Skeletal muscle satellite cell (primary cell): ENCODE measurements around the gene ZNF385D. TPM values are rescaled to one million over a fixed set of nuclear protein-coding genes. Genes with fewer than 3 reads are reported as not detected.
A peak's percentile ranks its signal among the peaks of the same experiment; 100 is the strongest.

Experiments
- H3K27me3 ChIP-seq: 2 replicates; pipeline ENCODE4 v1.7.0; 2013; ENCODE audit warnings: low read length; ENCODE audit not compliant: control insufficient read depth, insufficient read depth
- H3K36me3 ChIP-seq: 2 replicates; pipeline ENCODE4 v1.7.0; 2013; ENCODE audit warnings: mild to moderate bottlenecking, control low read depth, low read length; ENCODE audit not compliant: insufficient read depth
- H3K4me1 ChIP-seq: 2 replicates; pipeline ENCODE4 v1.7.0; 2013; ENCODE audit warnings: low read length; ENCODE audit not compliant: control insufficient read depth, insufficient read depth
- H3K4me2 ChIP-seq: 2 replicates; pipeline ENCODE4 v1.7.0; 2013; ENCODE audit warnings: mild to moderate bottlenecking, low read length
- H3K4me3 ChIP-seq: 2 replicates; pipeline ENCODE4 v1.7.0; 2013; ENCODE audit warnings: low read length
- H3K9ac ChIP-seq: 2 replicates; pipeline ENCODE4 v1.7.0; 2013; ENCODE audit warnings: mild to moderate bottlenecking, low read depth, low read length, moderate library complexity
- H3K9me3 ChIP-seq: replicated peaks from 2 replicates; pipeline ENCODE4 v1.7.0; 2013; ENCODE audit warnings: mild to moderate bottlenecking, control low read depth, low read length
- total RNA-seq: library from RNA; depleted of rRNA; stranded (reverse); fragments of >200 nt; gene quantifications from 2 replicates; pipeline ENCODE4 v1.2.3, GENCODE V29; 2012; rRNA removed

The ZNF385D gene
- total RNA-seq, result 5.1 and 6.8 TPM in 2 replicates

- Histone ChIP-seq H3K4me3 (peak within 1 kb of the TSS; percentile 83), H3K4me1 (peaks cover 28% of the 10 kb centered on the region), H3K9ac (peak within 1 kb of the TSS; percentile 79)
Observed at GRCh38 chr3:21750831-21751391, at the start of gene ZNF385D. TSS of gene ZNF385D (minus strand) at chr3:21751210. CDS start at chr3:21750916, 294 bp downstream.

GRCh38 chr3:21798356-21799088 is 47.5 kb upstream of the ZNF385D start:
- Histone ChIP-seq H3K4me2 (no peak overlapping the region), H3K4me1 (no peaks in the 10 kb centered on the region), H3K36me3 (no peaks in the 10 kb centered on the region), H3K9me3 (no peaks in the 10 kb centered on the region), H3K9ac (no peak overlapping the region), H3K27me3 (no peaks in the 10 kb centered on the region), H3K4me3 (no peak overlapping the region)

More at GRCh38 chr3:21750831-21751391, at the start of gene ZNF385D:
- Histone ChIP-seq H3K36me3 (no peaks in the 10 kb centered on the region), H3K4me2 (peak within 1 kb of the TSS; percentile 98), H3K27me3 (no peaks in the 10 kb centered on the region), H3K9me3 (no peaks in the 10 kb centered on the region)

GRCh38 chr3:21795921-21796320 is 44.9 kb upstream of the ZNF385D start:
- H3K9ac ChIP-seq, result no peak overlapping the region
- no peaks in the 10 kb centered on the region for H3K36me3 ChIP-seq
- H3K4me1 ChIP-seq, result no peaks in the 10 kb centered on the region
- no peaks in the 10 kb centered on the region for H3K27me3 ChIP-seq
- no peaks in the 10 kb centered on the region for H3K9me3 ChIP-seq
- no peak overlapping the region for H3K4me2 ChIP-seq
- no peak overlapping the region for H3K4me3 ChIP-seq

GRCh38 chr3:21795152-21795837 is 44.3 kb upstream of the ZNF385D start:
- Histone ChIP-seq H3K9ac (no peak overlapping the region), H3K4me2 (no peak overlapping the region), H3K4me3 (no peak overlapping the region), H3K4me1 (no peaks in the 10 kb centered on the region), H3K36me3 (no peaks in the 10 kb centered on the region), H3K27me3 (no peaks in the 10 kb centered on the region), H3K9me3 (no peaks in the 10 kb centered on the region)

GRCh38 chr3:21794291-21794690 is 43.3 kb upstream of the ZNF385D start:
- no peaks in the 10 kb centered on the region for H3K27me3 ChIP-seq
- H3K4me3 ChIP-seq, result no peak overlapping the region
- H3K4me1 ChIP-seq, result no peaks in the 10 kb centered on the region
- no peaks in the 10 kb centered on the region for H3K9me3 ChIP-seq
- H3K4me2 ChIP-seq, result no peak overlapping the region
- H3K9ac ChIP-seq, result no peak overlapping the region
- no peaks in the 10 kb centered on the region for H3K36me3 ChIP-seq

- H3K9me3 ChIP-seq, result no peaks in the 10 kb centered on the region
- H3K4me2 ChIP-seq, result no peak overlapping the region
- no peak overlapping the region for H3K9ac ChIP-seq
- H3K4me1 ChIP-seq, result no peaks in the 10 kb centered on the region
- H3K4me3 ChIP-seq, result no peak overlapping the region
- H3K27me3 ChIP-seq, result no peaks in the 10 kb centered on the region
- H3K36me3 ChIP-seq, result no peaks in the 10 kb centered on the region
Observed at GRCh38 chr3:21792176-21792575, 41.2 kb upstream of the ZNF385D start.

GRCh38 chr3:21791356-21791755 is 40.3 kb upstream of the ZNF385D start:
- H3K4me2 ChIP-seq, result no peak overlapping the region
- no peaks in the 10 kb centered on the region for H3K36me3 ChIP-seq
- H3K27me3 ChIP-seq, result no peaks in the 10 kb centered on the region
- no peak overlapping the region for H3K9ac ChIP-seq
- H3K4me1 ChIP-seq, result no peaks in the 10 kb centered on the region
- H3K4me3 ChIP-seq, result no peak overlapping the region
- no peaks in the 10 kb centered on the region for H3K9me3 ChIP-seq

- no peak overlapping the region for H3K4me2 ChIP-seq
- no peaks in the 10 kb centered on the region for H3K4me1 ChIP-seq
- no peak overlapping the region for H3K9ac ChIP-seq
- no peaks in the 10 kb centered on the region for H3K9me3 ChIP-seq
- H3K36me3 ChIP-seq, result no peaks in the 10 kb centered on the region
- no peaks in the 10 kb centered on the region for H3K27me3 ChIP-seq
- no peak overlapping the region for H3K4me3 ChIP-seq
Observed at GRCh38 chr3:21790466-21790865, 39.5 kb upstream of the ZNF385D start.

GRCh38 chr3:21789730-21790129 is 38.7 kb upstream of the ZNF385D start:
- no peak overlapping the region for H3K4me2 ChIP-seq
- no peak overlapping the region for H3K4me3 ChIP-seq
- H3K36me3 ChIP-seq, result no peaks in the 10 kb centered on the region
- no peaks in the 10 kb centered on the region for H3K9me3 ChIP-seq
- no peak overlapping the region for H3K9ac ChIP-seq
- H3K27me3 ChIP-seq, result no peaks in the 10 kb centered on the region
- no peaks in the 10 kb centered on the region for H3K4me1 ChIP-seq

- H3K9me3 ChIP-seq, result no peaks in the 10 kb centered on the region
Observed at GRCh38 chr3:21786438-21786797, 35.4 kb upstream of the ZNF385D start.

GRCh38 chr3:21785765-21786437 is 34.9 kb upstream of the ZNF385D start:
- Histone ChIP-seq H3K9me3 (no peaks in the 10 kb centered on the region), H3K36me3 (no peaks in the 10 kb centered on the region), H3K4me1 (no peaks in the 10 kb centered on the region), H3K9ac (no peak overlapping the region), H3K27me3 (no peaks in the 10 kb centered on the region), H3K4me2 (no peak overlapping the region), H3K4me3 (no peak overlapping the region)

More at GRCh38 chr3:21786438-21786797, 35.4 kb upstream of the ZNF385D start:
- Histone ChIP-seq H3K9ac (no peak overlapping the region), H3K4me3 (no peak overlapping the region), H3K4me1 (no peaks in the 10 kb centered on the region), H3K36me3 (no peaks in the 10 kb centered on the region), H3K4me2 (no peak overlapping the region), H3K27me3 (no peaks in the 10 kb centered on the region)
